HG02678 (cell line): ENCODE measurements around the gene ZNF282.
"Not testable (repeated sequence)": the region's sequence is repeated elsewhere in the genome, so short reads cannot be mapped to it uniquely, and the experiment has no call there.

Experiments used
- ATAC-seq: cut with Tn5 transposase; IDR thresholded peaks from one replicate; pipeline ENCODE4 v1.9.1; 2021; ENCODE audit warnings: mild to moderate bottlenecking, moderate library complexity; ENCODE audit not compliant: unreplicated experiment

Gene ZNF282

GRCh38 chr7:149223176-149223575 lies 27.8 kb downstream of the ZNF282 start:
- no peak for ATAC-seq

- no peak for ATAC-seq
These were observed 28.4 kb downstream of the ZNF282 start for GRCh38 chr7:149223761-149224160.

DNA sequence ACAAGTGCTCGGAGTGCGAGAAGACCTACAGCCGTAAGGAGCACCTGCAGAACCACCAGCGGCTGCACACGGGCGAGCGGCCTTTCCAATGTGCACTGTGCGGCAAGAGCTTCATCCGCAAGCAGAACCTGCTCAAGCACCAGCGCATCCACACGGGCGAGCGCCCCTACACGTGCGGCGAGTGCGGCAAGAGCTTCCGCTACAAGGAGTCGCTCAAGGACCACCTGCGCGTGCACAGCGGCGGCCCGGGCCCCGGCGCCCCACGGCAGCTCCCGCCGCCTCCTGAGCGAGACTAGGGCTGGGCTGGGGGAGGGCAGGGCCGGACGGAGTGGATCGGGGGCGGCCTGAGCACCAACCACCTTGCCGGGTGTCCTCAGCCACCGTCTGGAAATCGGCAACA lies 29.0 kb downstream of the ZNF282 start:
- no peak for ATAC-seq

DNA sequence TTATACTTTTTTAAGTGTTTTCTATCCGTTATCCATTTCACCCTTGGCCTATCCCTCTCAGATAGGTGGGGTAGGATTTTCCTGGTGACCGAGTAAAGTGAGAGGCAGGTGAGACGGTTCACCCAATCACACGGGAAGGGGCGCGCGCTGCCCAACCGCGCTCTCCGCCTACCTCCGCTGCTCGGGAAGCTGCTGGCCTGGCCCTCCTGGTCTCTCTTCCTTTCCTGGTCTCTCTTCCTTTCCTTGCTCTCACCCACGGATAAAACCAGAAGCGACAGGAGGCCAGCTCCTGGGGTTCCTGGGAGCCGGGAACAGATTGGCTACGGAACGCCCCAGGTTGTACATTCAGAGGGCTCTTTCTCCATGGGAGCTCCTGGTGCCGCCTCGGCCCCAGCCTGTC lies 29.8 kb downstream of the ZNF282 start:
- no peak for ATAC-seq

DNA sequence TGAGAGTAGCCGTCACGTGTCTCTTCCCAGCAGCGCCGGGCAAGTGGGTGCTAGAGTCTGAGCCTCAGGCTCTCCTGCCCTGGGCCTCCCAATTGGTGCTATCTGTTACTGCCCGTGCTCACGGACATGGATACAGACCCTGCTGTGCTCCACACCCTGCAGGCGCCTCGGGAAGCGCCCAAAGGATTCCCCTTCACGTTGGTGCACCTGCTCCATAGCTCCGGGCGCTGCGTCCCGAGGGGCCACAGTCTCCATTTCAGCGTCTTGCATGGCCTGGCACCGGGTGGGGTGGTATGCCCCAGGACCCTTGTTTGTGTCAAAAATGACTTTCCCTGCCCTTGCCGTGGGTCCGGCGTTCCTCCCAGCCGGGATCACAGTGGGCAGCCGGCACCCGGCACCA lies 30.3 kb downstream of the ZNF282 start:
- ATAC-seq = no peak

- ATAC-seq = not testable (repeated sequence)
These were observed 31.0 kb downstream of the ZNF282 start for GRCh38 chr7:149226366-149226765.

GRCh38 chr7:149226840-149227494 lies 31.6 kb downstream of the ZNF282 start:
- ATAC-seq = no peak

GRCh38 chr7:149228831-149229471 lies 33.6 kb downstream of the ZNF282 start:
- ATAC-seq = no peak

DNA sequence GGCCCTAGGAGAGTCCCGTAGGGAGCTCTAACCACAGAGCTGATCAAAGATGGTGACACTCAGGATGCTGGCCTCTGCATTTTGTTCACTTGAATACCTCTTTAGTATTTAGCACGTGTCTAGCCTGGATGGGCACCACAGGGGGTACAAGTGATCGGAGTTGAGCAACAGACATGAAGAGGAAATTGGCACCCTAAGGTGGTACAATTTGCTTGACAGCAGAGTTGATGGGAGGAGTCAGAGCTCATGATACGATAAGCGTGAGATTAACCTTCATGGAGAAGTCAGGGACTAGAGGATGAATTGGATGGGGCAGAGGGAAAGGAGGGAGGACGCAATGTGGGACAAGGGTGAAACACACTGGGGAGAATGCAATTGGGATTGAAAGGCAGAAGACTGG lies 34.2 kb downstream of the ZNF282 start:
- no peak for ATAC-seq

- ATAC-seq = no peak
These were observed 37.0 kb downstream of the ZNF282 start for GRCh38 chr7:149232362-149232761.

DNA sequence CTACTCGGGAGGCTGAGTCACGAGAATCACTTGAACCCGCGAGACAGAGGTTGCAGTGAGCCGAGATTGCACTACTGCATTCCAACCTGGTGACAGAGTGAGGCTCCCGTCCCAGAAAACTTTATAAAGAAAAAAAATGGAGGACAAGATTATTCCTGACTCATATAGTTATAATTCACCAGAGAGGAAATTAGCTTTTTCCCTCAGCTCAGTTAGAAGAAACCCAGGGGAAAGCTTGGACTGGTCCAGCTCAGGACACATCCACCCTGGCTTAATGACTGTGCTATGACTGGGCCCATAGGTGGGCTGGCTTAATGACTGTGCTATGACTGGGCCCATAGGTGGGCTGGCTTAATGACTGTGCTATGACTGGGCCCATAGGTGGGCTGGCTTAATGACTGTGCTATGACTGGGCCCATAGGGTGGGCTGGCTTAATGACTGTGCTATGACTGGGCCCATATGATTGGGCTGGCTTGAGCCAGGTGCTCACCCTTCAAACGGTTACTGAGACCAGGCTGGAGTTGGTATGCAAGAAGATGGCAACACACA lies 38.4 kb downstream of the ZNF282 start:
- ATAC-seq = not testable (repeated sequence)

DNA sequence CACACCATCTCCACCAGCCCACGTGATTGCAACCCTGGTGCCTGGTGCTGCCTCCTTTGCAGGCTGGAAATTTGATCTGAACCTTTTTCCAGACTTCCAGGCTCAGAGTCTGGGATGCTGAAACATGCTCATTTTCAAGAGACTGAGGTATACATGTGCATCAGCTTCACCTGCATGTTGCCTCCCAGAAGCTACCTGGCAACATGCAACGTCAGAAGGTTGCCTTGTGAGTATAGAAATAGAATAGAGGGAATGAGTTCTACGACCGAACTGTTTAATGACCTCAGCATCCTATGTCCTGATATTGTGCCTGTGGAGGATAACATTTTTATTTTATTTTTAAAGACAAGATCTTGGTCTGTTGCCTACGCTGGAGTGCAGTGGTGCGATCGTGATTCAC lies 42.2 kb downstream of the ZNF282 start:
- ATAC-seq = no peak

- no peak for ATAC-seq
These were observed 42.7 kb downstream of the ZNF282 start for GRCh38 chr7:149238051-149238450.

DNA sequence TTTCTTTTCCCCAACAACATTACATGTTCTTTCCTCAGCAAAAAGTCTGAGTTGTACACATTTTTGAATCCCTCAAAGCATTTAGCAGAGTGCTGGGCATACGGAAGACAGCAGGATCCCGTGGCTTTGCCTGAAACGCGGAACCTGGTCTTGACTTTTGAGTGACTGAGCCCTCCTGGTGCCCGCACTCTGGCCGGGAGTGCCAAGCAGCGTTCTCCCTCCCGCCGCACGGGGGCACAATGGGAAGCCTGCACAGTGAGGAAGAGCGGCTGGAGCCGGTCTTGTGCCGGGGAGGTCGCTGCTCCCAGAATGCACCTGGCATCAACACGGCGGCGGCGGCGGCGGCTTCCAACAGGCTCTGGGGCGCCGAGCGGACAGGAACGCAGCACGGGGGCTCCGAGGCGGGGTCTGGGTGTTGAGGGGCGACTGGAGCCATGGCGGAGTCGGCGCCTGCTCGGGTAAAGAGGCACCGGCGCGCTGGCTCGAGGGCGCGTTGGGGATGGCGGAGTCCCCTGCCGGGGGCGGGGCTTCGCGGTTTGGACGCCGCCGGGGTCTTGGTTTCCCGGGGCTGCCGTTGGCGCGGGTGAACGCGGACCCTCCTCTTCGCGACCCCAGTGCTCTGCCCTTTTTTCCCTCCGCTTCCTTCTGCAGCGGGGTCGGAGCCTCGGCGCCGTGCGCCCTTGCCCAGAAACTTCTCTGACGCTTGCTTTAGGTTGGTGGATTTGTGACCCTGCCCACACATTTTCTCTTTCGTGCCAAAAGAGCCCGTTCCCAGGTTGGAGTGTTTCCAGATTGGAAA lies 44.2 kb downstream of the ZNF282 start, which contains the start of gene ZNF212:
Gene ZNF212, plus strand, starts transcription at position 307 of the 799 bp plus-strand sequence. Its CDS starts 128 bp downstream, at position 435.
- peak; percentile 100 for ATAC-seq

GRCh38 chr7:149240637-149241036 lies 45.3 kb downstream of the ZNF282 start:
- ATAC-seq = no peak

DNA sequence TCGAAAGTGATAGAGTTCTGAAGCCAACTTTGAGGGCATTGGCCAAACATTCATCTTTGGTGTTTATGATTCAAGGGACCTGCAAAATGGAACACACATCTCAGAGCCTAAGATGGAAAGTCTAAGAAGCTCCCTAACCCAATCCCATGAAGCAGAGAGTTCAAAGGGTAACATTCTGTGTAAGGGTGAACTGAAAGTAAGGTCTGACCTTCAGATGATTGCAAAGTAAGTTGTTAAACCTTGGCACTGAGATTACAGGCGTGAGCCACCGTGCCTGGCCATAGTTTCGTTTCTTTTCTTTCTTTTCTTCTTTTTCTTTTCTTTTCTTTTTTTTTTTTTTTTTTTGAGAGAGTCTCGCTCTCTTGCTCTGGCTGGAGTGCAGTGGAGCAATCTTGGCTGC lies 46.4 kb downstream of the ZNF282 start:
- ATAC-seq = no peak

DNA sequence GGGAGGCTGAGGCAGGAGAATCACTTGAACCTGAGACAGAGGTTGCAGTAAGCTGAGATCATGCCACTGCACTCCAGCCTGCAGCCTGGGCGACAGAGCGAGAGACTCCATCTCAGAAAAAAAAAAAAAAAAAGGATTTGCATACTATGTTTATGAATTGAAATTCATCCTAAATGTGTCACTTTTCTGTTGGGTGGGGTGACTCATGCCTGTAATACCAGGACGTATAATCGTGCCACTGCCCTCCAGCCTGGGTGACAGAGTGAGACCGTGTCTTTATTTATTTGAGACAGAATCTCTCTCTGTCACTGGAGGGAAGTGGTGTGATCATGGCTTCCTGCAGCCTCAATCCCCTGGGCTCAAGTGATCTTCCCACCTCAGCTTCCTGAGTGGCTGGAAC lies 49.9 kb downstream of the ZNF282 start:
- no peak for ATAC-seq

- ATAC-seq = no peak
These were observed 50.4 kb downstream of the ZNF282 start for GRCh38 chr7:149245744-149246143.

DNA sequence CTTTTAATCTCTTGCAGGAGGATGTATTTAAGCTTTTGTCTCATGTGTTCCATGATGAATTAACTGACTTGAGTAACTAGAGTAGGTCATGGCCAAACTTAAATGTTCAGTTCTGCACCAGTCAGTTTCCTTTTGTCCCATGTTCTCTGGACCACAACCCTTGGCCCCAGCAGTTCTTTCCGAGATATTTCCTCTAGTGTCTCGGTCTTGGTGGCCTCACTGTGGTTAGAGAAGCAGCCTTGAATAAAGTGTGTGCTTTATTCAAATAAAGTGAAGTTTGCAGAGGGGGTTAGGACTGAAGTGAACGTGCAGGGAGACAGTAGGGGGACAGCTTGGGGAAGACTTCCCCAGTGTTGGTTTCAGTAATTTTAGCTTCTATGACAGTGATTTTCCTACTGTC lies 53.4 kb downstream of the ZNF282 start:
- no peak for ATAC-seq

DNA sequence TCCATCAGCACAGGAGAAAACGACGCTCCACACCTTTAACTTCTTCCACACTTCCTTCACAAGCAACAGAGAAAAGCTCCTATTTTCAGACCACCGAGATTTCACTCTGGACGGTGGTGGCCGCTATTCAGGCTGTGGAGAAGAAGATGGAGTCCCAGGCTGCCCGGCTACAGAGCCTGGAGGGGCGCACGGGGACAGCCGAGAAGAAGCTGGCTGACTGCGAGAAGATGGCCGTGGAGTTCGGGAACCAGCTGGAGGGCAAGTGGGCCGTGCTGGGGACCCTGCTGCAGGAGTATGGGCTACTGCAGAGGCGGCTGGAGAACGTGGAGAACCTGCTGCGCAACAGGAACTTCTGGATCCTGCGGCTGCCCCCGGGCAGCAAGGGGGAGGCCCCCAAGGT lies 54.8 kb downstream of the ZNF282 start:
- ATAC-seq = not testable (repeated sequence)

DNA sequence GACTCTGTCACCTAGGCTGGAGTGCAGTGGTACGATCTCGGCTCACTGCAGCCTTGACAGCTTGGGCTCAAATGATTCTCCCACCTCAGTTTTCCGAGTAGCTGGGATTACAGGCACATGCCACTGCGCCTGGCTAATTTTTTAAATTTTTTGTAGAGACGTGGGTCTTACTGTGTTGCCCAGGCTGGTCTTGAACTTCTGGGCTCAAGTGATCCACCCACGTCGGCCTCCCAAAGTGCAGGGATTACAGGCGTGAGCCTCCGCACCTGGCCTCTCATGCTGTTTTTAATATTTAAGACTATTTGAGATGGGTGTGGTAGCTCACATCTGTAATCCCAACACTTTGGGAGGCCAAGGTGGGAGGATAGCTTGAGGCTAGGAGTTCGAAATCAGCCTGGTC lies 56.2 kb downstream of the ZNF282 start:
- ATAC-seq = not testable (repeated sequence)

DNA sequence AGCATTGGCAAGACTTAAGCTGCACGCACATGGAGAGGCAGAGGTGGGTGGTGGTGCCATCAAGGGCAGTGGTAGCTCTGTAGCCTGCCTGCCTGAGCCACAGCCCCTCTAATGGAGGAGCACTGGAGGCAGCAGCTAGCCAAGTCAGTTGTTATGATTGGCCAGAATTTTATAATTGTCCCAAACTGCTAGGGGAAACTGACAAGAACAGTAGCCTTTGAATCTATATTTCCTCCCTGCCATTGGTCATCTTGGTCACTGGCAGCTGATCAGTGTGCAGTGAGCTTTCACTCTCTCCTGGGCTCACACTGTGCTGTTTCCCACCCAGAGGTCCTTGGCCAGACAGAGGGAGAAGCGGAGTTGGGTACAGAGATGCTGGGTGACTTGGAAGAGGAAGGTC lies 57.0 kb downstream of the ZNF282 start:
- no peak for ATAC-seq
